ENCODE results near the gene ZNF516. TPM values are rescaled to one million over a fixed set of nuclear protein-coding genes. Genes with fewer than 3 reads are reported as not detected.
"Not testable (repeated sequence)": the region's sequence is repeated elsewhere in the genome, so short reads cannot be mapped to it uniquely, and the experiment has no call there.

ZNF516 gene
- total RNA-seq, 1 experiment from 2014 or later, result 1.7 TPM

DNA sequence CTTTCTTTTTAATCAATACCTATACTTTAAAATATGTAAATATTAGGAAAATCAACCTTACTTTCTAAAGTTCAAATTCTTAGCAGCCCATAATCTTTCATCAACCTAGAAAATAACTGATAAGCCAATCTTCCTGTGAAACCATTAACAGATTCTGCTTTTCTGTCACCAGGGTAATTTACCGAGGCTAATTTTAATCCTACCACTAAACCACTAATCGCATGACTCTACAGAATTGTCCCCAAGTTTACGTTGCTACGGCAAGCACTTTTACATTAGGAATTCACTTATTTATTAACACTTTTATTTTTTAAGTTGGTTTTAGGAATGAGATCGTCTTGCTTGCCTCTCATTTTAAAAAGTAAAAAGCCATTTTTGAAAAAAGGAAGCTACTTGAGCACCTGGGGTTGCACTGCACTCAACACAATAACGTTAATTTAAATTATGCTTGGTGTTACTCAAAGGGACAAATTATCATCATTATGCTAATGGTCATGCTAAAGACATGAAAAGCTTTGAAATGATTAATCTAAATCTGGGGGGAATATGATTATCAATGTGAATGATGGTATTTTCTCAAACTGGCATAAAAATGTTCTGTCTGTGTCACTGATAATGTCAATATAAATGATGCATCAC, 10.2 kb downstream of the ZNF516 start:
- Histone ChIP-seq H3K27me3 (peaks cover 25% of the 10 kb centered on the region), H3K4me3 (no peak overlapping the region), H3K36me3 (no peaks in the 10 kb centered on the region), H3K9me3 (no peaks in the 10 kb centered on the region)
- DNase-seq, result no peak

DNA sequence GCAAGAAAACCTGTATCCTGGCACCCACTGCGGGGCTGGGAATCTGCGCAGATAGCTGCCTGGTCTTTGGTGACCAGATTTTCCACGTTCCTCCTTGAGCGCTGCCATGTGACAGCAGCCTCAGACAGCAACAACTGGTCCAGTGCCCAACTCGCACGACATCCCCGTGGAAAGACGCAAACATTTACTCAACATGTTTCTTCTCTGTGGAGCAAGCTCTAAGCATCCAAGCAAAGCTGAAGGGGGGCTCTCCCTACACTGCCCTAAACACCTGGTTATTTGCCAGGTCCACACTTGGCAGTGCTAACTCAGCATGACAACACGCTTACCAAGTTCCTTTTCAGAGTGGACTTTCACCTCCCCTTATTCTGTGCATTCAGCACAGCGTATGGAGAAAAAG, 11.3 kb downstream of the ZNF516 start:
- Histone ChIP-seq H3K9me3 (no peaks in the 10 kb centered on the region), H3K27me3 (peaks cover 16% of the 10 kb centered on the region), H3K4me3 (no peak overlapping the region), H3K36me3 (no peaks in the 10 kb centered on the region)
- no peak for DNase-seq

DNA sequence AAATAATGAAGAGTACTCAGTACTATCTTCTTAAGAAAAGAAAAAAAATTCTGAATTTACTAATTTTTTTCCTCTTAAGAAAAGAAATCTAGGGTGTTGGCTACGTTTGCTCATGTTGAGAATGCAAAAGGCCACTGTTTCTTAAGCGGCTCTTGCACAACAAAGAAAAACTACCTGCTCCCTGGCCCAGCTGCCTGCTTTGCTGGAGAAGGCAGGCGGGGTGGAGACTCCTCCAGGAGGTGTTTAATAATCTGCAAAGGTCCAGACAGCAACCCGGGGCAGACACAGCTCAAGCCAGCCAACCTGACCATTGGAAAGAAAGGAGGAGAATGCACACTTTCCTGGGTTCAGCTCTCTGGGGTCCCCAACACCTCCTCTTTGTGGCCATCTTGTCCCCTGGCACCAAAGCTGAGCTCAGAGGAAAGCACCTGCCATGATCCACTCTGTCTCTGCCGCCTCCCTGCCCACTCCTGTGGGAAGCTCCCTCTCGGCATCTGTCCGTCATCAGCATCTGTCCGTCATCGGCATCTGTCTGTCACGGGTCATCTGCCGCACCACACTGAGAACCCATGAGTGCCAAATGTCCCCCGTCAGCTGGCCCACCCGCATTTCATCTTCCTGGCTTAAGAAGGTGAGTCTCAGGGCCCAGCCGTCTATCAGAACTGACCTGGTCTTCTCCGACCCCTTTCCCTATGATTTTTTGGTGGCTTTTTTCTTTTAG, 11.9 kb downstream of the ZNF516 start:
- Histone ChIP-seq H3K27me3 (peaks cover 10% of the 10 kb centered on the region), H3K36me3 (no peaks in the 10 kb centered on the region), H3K4me3 (no peak overlapping the region), H3K9me3 (no peaks in the 10 kb centered on the region)
- DNase-seq, result no peak

DNA sequence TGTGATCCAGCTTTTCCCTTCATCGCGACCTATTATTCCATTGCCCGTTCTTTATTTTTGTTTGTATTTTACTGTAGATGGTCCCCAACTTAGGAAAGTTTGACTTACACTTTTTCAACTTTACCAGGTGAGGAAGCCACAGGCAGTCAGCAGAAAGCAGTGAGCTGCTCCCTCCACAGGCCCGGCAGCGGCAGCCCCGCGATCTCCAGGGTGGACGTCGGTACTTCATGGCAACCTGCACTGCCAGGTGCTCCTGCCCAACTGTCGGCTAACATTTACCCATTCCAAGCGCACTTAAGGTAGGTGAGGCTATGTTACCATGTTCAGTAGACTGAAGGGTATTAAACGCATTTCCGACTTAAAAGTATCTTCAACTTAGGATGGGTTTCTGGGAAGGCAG, 12.8 kb downstream of the ZNF516 start:
- H3K4me3 ChIP-seq, result no peak overlapping the region
- no peak for DNase-seq
- H3K27me3 ChIP-seq, result 0 out of 2 replicates have a peak, but pooled peaks cover 4% of the 10 kb centered on the region
- H3K36me3 ChIP-seq, result no peaks in the 10 kb centered on the region
- H3K9me3 ChIP-seq, result no peaks in the 10 kb centered on the region

DNA sequence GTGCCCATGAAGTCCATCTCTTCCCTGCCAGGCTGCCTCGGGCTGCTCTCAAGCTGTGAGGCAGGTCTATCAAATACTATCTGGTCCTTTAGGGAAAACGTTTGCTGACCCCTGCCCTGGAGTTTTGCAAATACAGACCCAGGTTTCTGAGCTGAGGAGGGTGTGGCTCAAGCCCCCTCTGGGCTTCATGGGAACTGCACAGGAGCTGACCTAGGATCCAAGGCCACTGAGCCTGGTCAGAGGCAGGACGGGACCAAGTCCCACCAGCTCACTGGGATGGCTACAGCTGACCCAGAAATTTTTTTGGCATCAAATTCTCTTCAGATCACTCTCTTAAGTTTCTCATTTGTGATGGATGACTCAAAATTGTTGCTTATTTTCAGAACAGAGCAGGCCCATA, 14.1 kb downstream of the ZNF516 start:
- H3K27me3 ChIP-seq, result no peaks in the 10 kb centered on the region
- no peaks in the 10 kb centered on the region for H3K36me3 ChIP-seq
- no peak overlapping the region for H3K4me3 ChIP-seq
- DNase-seq, result no peak
- H3K9me3 ChIP-seq, result no peaks in the 10 kb centered on the region

GRCh38 chr18:76479351-76480238, 15.4 kb downstream of the ZNF516 start:
- Histone ChIP-seq H3K36me3 (no peaks in the 10 kb centered on the region), H3K4me3 (no peak overlapping the region), H3K27me3 (no peaks in the 10 kb centered on the region), H3K9me3 (no peaks in the 10 kb centered on the region)
- no peak for DNase-seq

DNA sequence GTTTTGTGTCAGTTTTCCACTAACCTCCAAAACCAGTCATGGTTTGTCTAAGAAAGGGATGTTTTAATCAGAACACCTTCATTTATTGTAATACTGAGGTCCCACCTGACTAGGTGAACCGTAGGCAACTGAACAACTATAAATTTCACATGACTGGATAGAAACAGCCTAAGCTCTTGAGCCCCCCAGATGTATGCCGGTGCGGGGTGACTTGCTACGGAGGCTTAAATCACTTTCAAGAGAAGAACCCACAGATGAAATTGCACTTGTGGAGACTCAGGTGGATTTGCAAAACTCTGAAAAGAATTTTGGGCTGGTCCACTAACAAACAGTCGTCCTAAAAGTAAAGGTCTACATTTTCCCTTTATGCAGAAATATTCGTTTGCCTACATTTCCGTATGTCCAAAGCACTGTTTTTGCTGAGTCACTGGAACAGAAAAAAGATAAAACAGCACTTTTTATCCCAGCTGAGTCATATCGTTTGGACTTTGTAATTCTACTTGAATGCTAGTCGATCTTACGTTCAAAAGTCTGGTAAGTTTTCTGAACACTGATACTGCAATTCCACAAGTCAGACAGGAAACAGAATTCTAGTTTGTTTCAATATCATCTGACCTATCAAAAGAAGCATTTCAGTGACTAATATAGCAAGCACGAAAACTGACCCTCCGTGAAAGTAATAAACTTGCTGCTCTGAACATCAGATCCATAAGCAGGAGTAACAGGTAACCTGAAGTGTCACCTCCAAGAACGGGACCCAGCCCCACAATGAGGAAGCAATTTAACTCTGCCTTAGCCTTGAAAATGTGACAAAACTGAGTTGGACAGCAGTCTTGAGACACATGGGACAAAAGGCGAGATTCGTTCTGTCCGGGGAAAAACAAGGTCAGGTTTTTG, 18.1 kb downstream of the ZNF516 start:
- no peaks in the 10 kb centered on the region for H3K9me3 ChIP-seq
- DNase-seq, result no peak
- no peaks in the 10 kb centered on the region for H3K36me3 ChIP-seq
- peak overlapping the region; percentile 30 for H3K4me3 ChIP-seq
- no peaks in the 10 kb centered on the region for H3K27me3 ChIP-seq

GRCh38 chr18:76475450-76476194, 19.4 kb downstream of the ZNF516 start:
- no peaks in the 10 kb centered on the region for H3K27me3 ChIP-seq
- no peak overlapping the region for H3K4me3 ChIP-seq
- no peaks in the 10 kb centered on the region for H3K36me3 ChIP-seq
- H3K9me3 ChIP-seq, result no peaks in the 10 kb centered on the region
- no peak for DNase-seq

GRCh38 chr18:76474824-76475223, 20.2 kb downstream of the ZNF516 start:
- Histone ChIP-seq H3K4me3 (no peak overlapping the region), H3K36me3 (no peaks in the 10 kb centered on the region), H3K9me3 (no peaks in the 10 kb centered on the region), H3K27me3 (no peaks in the 10 kb centered on the region)
- no peak for DNase-seq

DNA sequence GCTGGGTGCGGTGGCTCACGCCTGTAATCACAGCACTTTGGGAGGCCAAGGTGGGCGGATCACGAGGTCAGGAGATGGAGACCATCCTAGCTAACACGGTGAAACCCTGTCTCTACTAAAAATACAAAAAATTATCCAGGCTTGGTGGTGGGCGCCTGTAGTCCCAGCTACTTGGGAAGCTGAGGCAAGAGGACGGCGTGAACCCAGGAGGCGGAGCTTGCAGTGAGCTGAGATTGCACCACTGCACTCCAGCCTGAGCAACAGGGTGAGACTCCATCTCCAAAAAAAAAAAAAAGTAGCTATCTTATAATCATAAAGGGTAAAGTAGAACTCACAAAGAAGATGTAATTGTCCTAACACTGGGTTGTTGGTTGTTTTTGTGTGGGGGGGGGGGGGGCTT, 21.5 kb downstream of the ZNF516 start:
- not testable (repeated sequence) for H3K27me3 ChIP-seq, DNase-seq, H3K9me3 ChIP-seq, H3K36me3 ChIP-seq, H3K4me3 ChIP-seq

DNA sequence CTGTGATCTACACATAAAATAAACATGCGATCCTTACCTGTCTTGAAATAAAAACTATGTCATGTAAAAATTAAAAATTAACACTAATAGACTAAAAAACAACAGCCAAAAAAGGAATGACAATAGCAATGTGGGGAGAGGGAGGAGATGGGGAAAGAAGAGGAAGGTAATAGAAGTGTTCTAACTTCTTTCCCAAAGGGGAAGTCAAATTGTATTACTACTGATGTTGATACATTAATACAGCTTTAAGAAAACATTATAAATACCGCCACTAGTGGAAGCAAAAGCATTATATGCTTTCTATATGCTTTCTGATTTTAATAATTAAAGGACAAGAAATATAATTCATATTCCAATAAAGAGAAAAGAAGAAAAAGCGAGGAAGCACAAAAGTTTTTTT, 22.2 kb downstream of the ZNF516 start:
- Histone ChIP-seq H3K27me3 (no peaks in the 10 kb centered on the region), H3K36me3 (no peaks in the 10 kb centered on the region), H3K9me3 (no peaks in the 10 kb centered on the region), H3K4me3 (no peak overlapping the region)
- no peak for DNase-seq

DNA sequence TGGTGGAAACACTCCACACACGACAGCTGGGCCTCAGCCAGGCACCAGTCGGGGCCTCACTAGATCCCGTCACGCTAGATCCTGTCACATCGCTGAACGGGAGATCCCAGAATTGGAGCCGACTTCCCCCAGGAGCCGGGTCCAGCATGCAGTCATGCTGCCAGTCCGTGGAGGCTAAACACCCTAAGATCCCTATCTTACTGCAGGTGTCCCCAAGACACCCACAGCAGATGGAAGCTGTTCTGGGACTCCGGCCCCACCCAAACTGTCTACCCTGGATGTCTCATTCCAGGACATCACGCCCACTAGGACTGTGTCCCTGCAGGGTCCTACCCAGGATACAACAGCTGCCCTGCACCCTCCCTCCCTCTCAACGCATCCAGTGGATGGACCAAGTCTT, 23.4 kb downstream of the ZNF516 start:
- no peak overlapping the region for H3K4me3 ChIP-seq
- no peak for DNase-seq
- no peaks in the 10 kb centered on the region for H3K36me3 ChIP-seq
- no peaks in the 10 kb centered on the region for H3K27me3 ChIP-seq
- H3K9me3 ChIP-seq, result no peaks in the 10 kb centered on the region

GRCh38 chr18:76468345-76469304, 26.4 kb downstream of the ZNF516 start:
- no peaks in the 10 kb centered on the region for H3K36me3 ChIP-seq
- no peaks in the 10 kb centered on the region for H3K9me3 ChIP-seq
- H3K27me3 ChIP-seq, result no peaks in the 10 kb centered on the region
- no peak overlapping the region for H3K4me3 ChIP-seq
- DNase-seq, result no peak

DNA sequence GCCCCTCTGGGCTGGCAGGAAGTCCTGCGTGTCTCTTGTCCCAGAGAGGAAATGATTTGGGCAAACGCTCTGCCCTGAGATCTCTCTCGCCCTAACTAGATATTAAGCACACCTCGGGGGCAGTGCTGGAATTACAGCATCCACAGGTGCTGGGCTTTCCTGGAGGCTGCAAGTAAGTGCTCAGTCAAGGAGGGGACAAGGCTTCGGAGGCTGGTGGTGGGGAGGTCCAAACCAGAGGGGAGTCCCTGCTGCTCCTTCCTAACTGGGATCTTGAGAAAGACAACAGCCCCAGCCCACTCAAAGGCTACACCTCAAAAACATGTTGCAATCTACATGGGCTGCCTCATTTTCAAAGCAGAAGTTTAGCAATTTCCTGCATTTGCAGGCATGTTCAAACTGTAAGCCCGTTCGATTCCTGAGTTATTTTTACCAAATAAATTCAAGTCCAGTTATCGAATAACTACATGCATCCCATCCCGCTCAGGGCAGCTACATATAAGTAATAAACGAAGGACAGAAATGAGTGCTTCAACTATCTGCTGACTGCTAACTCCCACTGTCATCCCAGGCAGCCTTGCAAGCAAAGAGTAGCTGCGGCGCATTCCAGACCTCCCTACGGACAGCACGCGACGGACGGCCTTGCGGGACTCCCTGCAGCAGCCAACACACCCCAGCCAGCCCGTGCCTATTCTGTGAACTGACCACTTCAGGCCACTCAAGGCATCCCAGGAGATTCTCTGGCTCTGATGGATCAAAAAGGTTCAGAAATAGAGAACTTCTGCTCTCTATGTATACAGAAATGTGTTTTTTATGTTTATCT, 27.5 kb downstream of the ZNF516 start:
- Histone ChIP-seq H3K27me3 (no peaks in the 10 kb centered on the region), H3K36me3 (no peaks in the 10 kb centered on the region), H3K4me3 (no peak overlapping the region), H3K9me3 (no peaks in the 10 kb centered on the region)
- DNase-seq, result no peak
